HG03432 (cell line): ENCODE data around the gene PRPH2.
"Not testable (repeated sequence)": the region's sequence is repeated elsewhere in the genome, so short reads cannot be mapped to it uniquely, and the experiment has no call there.

ENCODE experiments used
- ATAC-seq: cut with Tn5 transposase; IDR thresholded peaks from one replicate; pipeline ENCODE4 v1.9.1; 2021; ENCODE audit warnings: mild to moderate bottlenecking, moderate library complexity; ENCODE audit not compliant: unreplicated experiment

Gene PRPH2

DNA sequence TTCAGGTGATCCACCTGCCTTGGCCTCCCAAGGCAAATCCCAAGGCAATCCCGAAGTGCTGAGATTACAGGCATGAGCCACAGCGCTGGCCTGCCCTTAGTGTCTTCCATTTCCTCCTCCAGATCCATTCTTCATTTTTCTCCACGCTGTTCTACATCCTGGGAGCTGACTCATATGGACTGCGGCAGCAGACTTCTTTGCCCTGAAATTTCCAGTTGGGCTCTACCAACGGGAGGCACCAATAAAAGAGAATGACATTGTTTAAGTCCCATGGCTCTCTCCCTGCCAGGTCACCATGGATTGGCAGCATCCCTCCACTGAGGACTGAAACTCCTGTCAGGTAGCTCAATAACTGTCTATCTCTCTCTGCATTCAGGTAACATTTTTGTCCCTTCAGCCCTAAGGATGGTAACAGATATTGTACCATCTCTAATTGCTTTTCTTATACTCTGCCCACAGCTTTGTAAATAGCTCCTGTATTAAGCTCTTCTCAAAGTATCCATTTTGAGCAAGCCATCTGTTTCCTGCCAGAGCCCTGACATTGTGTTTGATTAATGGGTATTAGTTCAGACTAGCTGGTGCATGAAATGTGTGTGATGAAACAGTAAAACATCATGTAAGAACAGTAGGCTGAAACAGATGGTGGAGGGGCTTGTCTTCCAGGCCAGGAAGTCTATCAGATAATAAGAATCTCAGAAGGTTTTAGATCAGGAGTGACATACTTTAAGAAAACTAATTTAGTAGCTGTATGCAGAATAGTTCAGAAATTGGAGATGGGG lies 19.9 kb upstream of the PRPH2 start:
- no peak for ATAC-seq

DNA sequence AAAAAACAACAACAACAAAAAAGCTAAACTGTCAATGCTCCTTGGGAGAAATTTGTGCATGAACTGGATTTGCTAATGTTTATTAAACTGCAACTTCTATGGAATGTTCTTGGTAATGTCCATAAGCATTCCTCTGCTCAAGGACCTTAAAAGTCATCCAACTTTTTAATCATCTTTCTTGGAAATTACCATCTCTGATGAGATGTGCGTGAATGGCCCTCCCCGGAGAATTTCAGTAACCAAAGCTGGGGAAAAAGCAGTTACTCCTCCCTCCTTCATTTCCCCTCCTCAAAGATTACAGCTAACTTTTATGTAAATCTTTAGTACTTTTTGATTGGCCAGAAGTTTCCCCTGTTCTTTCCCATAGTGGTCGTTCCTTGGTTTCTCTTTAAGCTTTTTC lies 18.3 kb upstream of the PRPH2 start:
- ATAC-seq = no peak

DNA sequence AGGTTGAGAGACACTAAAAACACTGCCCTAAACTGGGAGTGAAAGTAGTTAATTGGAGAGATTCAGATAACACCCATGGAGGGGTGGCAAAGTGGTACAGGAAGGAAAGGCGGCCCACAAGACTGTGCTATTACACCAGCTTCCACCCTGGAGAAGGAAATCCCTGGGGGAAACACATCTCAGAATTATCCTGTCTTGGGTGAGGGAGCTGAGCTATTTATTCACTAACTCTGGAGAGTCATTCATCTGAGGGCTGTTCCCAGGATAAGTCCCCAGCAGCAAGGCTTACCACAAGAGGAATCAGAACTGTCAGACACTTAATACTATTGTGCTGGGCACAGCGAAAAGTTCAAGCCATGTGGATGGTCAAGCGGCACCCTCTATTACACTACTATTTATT lies 13.6 kb upstream of the PRPH2 start:
- no peak for ATAC-seq

DNA sequence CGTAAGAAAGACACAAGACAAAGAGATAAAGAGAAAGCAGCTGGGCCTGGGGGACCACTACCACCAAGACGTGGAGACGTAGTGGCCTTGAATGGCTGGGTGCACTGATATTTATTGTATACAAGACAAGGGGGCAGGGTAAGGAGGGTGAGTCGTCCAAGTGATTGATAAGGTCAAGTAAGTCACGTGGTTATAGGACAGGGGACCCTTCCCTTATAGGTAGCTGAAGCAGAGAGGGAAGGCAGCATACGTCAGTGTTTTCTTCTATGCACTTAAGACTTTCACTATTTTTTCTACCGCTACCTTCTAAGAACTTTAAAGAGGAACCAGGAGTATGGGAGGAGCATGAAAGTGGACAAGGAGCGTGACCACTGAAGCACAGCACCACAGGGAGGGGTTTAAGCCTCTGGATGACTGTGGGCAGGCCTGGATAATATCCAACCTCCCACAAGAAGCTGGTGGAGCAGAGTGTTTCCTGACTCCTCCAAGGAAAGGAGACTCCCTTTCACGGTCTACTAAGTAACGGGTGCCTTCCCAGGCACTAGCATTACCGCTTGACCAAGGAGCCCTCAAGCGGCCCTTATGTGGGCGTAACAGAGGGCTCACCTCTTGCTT lies 11.6 kb upstream of the PRPH2 start:
- ATAC-seq = not testable (repeated sequence)

DNA sequence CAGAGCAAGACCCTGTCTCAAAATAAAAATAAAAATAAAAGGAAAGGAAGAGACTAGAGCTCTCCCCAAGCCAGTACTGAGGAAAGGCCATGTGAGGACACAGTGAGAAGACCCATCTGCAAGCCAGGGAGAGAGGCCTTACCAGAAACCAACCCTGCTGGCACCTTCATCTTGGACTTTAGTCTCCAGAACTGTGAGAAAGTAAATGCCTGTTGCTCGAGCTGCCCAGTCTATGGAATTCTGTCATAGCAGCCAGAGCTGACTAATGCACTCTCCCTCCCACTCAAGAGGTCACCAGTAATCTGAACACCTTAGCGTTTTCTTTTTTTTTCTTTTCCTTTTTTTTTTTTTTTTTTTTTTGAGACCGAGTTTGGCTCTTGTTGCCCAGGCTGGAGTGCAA lies 7.3 kb upstream of the PRPH2 start:
- no peak for ATAC-seq

GRCh38 chr6:42727627-42728026 lies 5.2 kb upstream of the PRPH2 start:
- ATAC-seq = no peak

DNA sequence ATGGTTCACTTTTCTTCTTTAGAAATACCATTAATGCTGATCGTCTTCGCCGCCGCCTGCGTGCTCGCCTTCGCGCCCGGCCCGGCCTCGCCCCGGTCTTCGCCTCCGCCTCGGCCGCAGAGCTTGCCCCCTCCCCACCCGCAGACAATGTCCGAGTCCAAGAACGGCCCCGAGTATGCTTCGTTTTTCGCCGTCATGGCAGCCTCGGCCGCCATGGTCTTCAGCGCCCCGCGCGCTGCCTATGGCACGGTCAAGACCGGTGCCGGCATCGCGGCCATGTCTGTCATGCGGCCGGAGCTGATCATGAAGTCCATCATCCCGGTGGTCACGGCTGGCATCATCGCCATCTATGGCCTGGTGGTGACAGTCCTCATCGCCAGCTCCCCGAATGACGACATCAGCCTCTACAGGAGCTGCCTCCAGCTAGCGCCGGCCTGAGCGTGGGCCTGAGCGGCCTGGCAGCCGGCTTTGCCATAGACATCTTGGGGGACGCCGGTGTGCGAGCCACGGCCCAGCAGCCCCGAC lies 4.8 kb upstream of the PRPH2 start:
- no peak for ATAC-seq

- peak; percentile 67 for ATAC-seq
These were observed 4.2 kb upstream of the PRPH2 start for GRCh38 chr6:42726485-42727086.

GRCh38 chr6:42726026-42726425 lies 3.6 kb upstream of the PRPH2 start:
- ATAC-seq = no peak

DNA sequence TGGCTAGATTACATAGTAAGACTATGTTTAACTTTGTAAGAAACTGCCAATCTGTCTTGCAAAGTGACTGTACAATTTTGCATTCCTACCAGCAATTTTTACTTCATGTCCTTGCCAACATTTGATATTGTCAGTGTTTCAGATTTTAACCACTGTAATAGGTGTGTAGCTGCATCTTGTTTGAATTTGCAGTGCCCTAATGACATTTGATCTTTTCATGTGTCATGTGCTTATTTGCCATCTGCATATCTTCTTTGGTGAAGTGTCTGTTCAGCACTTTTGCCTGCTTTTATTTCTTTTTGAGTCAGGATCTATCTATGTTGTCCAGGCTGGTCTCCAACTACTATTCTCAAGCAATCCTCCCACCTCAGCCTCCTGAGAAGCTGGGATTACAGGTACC lies 2.4 kb upstream of the PRPH2 start:
- no peak for ATAC-seq

DNA sequence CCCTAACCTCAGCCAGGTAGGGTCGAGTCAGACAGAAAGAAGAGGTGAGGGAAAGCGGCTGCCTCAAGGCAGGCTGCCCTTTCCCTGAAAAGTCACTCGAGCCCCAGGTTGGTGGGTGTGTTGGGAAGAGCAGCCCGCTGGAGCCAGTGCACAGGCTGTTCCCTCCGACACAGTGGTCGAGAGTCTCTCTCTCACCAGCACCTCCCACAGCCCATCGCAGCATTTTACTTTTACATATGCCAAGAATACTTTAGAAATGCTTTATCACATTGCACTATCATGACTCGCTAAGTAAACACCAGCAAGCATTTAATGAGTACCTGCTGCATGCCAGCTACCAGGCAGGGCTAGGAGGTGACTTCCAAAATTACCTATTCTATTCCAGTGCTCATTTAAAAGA lies 1.7 kb downstream of the PRPH2 start:
- ATAC-seq = no peak

GRCh38 chr6:42715871-42716270 lies 6.5 kb downstream of the PRPH2 start:
- ATAC-seq = no peak

DNA sequence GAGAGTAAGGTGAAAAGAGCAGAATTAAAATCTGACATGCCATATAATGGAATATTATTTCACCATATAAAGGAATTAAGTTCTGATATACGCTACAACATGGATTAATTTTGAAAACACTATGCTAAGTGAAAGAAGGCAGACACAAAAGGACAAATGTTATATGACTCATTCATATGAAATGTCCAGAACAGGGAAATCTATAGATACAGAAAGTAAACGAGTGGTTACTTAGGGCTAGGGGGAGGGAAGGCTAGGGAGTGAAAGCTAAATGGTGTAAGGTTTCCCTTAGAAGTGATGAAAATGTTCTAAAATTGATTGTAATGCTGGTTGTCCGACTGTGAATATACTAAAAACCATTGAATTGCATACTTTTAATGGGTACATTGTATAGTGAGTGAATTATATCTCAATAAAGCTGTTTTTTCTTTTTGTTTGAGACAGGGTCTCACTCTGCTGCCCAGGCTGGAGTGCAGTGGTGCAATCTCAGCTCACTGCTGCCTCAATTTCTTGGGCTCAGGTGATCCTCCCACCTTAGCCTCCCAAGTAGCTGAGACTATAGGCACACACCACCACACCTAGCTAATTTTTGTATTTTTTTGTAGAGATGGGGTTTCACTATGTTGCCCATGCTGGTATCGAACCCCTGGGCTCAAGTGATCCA lies 8.2 kb downstream of the PRPH2 start:
- no peak for ATAC-seq

- ATAC-seq = no peak
These were observed 10.5 kb downstream of the PRPH2 start for GRCh38 chr6:42711930-42712329.

DNA sequence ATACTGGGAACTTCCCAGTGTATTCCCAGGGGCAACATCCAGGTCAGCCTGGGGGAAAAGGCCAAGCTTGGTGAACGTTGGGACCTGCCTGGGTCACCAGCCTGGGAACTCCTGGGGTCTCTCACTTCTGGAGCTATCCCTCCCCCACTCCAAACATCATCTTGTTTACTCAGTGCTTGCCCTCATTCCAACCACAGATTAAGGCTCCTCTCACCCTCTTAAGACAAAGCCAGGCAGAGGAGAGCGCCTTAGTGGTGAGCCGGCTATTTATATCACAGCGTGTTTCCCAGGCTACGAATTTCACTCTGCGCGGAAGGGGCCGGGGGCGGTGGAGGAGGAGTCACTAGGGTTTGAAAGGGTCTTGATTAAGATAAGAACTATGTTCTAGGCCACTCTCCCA lies 12.1 kb downstream of the PRPH2 start:
- no peak for ATAC-seq

GRCh38 chr6:42709871-42710270 lies 12.5 kb downstream of the PRPH2 start:
- no peak for ATAC-seq

GRCh38 chr6:42708096-42708495 lies 14.3 kb downstream of the PRPH2 start:
- no peak for ATAC-seq

DNA sequence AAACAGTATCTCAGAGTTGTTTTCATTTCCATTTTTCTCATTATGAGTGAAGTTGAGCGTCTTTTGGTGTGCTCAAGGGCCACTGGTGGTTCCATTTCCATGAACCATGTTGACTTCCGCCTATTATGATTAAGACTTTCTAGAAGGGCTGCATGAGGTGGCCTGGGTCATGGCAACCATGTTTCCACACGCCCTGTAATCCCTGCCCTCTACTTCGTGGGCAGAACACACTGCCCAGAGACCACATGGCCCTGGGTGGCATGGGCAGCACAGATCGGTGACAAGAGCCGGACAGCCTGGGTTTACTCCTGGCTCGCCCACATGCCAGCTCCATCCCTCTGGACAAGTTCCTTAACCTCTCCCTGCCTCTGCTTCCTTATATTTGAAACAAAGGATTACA lies 14.8 kb downstream of the PRPH2 start:
- ATAC-seq = no peak

DNA sequence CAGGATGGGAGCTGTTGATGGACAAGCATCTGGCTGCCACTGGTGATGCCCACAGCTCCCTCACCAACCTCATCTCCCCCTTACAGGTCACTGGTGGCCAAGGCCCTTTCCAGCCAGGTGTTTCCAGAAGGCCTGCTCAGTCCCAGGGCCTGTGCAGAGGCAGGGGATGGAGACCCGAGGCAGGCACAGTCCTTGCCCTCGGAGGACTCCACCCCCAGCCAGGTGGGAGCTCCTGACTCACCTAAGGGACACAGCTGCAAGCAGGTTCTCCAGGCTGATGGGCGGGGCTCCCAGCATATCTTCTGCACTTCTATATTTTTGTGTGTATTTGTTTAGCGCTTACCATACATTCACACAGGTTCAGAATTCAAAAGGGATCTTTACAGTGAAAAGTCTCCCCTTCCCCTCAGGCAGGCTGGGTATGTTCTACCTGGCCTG lies 17.4 kb downstream of the PRPH2 start:
- no peak for ATAC-seq

DNA sequence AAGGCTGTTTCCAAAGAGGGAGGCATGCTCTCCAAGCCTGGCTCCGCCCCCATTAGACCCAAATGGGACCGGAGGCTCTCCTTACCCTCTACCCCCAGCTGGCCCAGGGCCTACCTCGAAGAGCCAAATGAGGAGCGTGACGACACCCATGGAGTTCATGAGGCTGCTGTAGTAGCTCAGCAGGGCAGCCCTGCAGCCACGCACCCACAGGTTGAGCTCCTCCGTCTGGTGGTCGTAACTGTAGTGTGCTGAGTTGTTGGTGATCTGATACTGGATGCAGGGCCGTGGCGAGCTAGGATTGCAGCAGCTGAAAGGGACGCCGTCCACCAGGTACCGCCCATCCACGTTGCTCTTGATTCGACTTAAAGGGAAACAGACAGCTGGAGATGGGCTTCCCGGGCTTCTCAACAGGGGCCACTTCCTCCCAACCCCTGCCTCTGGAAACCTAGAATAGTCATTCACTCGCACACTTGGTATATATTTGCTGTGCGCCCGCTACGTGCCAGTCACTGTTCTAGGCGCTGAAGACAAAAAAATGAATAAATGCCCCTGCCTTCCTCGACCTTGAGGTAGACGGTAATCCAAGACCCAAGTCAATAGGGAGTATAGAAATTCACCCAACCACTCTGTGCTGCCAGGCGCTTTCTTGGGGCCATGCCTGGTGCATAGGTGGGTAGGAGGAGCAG lies 18.0 kb downstream of the PRPH2 start:
- no peak for ATAC-seq

- not testable (repeated sequence) for ATAC-seq
These were observed 19.6 kb downstream of the PRPH2 start for GRCh38 chr6:42702786-42703185.
